Keratinocyte (primary cell): ENCODE results near the gene RAMACL. TPM values are rescaled to one million over a fixed set of nuclear protein-coding genes. Genes with fewer than 3 reads are reported as not detected.

Source experiments
- DNase-seq: peaks from one replicate; pipeline ENCODE4 v3.0.0-alpha.2; 2011; ENCODE audit warnings: low read depth, missing footprints, low spot score
- FAIRE-seq: peaks from 2 replicates; lab custom pipeline; 2011; peaks lifted over from hg19 to GRCh38; lab: Jason Lieb, UNC
- H2AFZ ChIP-seq: 2 replicates; pipeline ENCODE4 v1.6.0; 2012; ENCODE audit warnings: low read length, control low read depth, inconsistent platforms; ENCODE audit not compliant: control insufficient read depth
- H3K27ac ChIP-seq: 2 replicates; pipeline ENCODE4 v1.5.1; 2011; ENCODE audit warnings: low read length; ENCODE audit not compliant: control insufficient read depth, insufficient read depth
- H3K27me3 ChIP-seq: 3 replicates; pipeline ENCODE4 v1.6.0; 2011; ENCODE audit warnings: low read length; ENCODE audit not compliant: control insufficient read depth, insufficient read depth; ENCODE audit errors: extremely low read depth
- H3K36me3 ChIP-seq, 2 experiments: 2 replicates in 1 of 2; 3 replicates in 1 of 2; pipeline ENCODE4 v1.5.1; 2011; ENCODE audit warnings: low read length in 2 of 2, mild to moderate bottlenecking in 1 of 2; ENCODE audit not compliant: control insufficient read depth in 2 of 2, insufficient read depth in 2 of 2; ENCODE audit errors: extremely low read depth in 1 of 2
- H3K4me1 ChIP-seq: 3 replicates; pipeline ENCODE4 v1.5.1; 2011; ENCODE audit warnings: low read length; ENCODE audit not compliant: control insufficient read depth, insufficient read depth; ENCODE audit errors: extremely low read depth
- H3K4me2 ChIP-seq: 3 replicates; pipeline ENCODE4 v1.6.0; 2011; ENCODE audit warnings: low read depth, low read length; ENCODE audit not compliant: control insufficient read depth, insufficient read depth; ENCODE audit errors: extremely low read depth
- H3K4me3 ChIP-seq, 3 experiments: fragments of 200-600 bp in 1 of 3; sonication (generic) in 1 of 3; 2 replicates in 2 of 3; 3 replicates in 1 of 3; pipeline ENCODE4 v1.5.1; 2011 to 2016; ENCODE audit warnings: low read length in 3 of 3, mild to moderate bottlenecking in 3 of 3, control low read depth in 2 of 3, inconsistent platforms in 1 of 3, low read depth in 1 of 3, mixed read lengths in 1 of 3, mixed run types in 1 of 3, moderate library complexity in 1 of 3; ENCODE audit not compliant: control insufficient read depth in 2 of 3, insufficient read depth in 2 of 3; ENCODE audit errors: extremely low read depth in 1 of 3
- H3K79me2 ChIP-seq: 2 replicates; pipeline ENCODE4 v1.6.0; 2012; ENCODE audit warnings: low read length; ENCODE audit not compliant: control insufficient read depth, insufficient read depth
- H3K9ac ChIP-seq: 3 replicates; pipeline ENCODE4 v1.6.0; 2011; ENCODE audit warnings: low read length; ENCODE audit not compliant: control insufficient read depth, insufficient read depth; ENCODE audit errors: extremely low read depth
- H3K9me1 ChIP-seq: 3 replicates; pipeline ENCODE4 v1.6.0; 2011; ENCODE audit warnings: low read length; ENCODE audit not compliant: control insufficient read depth, insufficient read depth; ENCODE audit errors: extremely low read depth
- H3K9me3 ChIP-seq: 2 replicates; pipeline ENCODE4 v1.5.1; 2012; ENCODE audit warnings: low read depth, low read length; ENCODE audit not compliant: control insufficient read depth
- H4K20me1 ChIP-seq: 3 replicates; pipeline ENCODE4 v1.6.0; 2011; ENCODE audit warnings: low read length; ENCODE audit not compliant: control insufficient read depth, insufficient read depth; ENCODE audit errors: extremely low read depth
- CTCF ChIP-seq, 3 experiments: IDR thresholded peaks in 1 of 3; conservative IDR thresholded peaks in 1 of 3; optimal IDR thresholded peaks in 1 of 3; 2 replicates in 2 of 3; 3 replicates in 1 of 3; pipeline versions ENCODE3 to v1.5.1; 2011; ENCODE audit warnings: low read length in 3 of 3, mild to moderate bottlenecking in 3 of 3, moderate library complexity in 2 of 3, control low read depth in 1 of 3, inconsistent platforms in 1 of 3; ENCODE audit not compliant: insufficient read depth in 2 of 3; ENCODE audit errors: extremely low read depth in 1 of 3
- EZH2 ChIP-seq: IDR thresholded peaks from one replicate; pipeline ENCODE4 v1.6.1; 2012; ENCODE audit warnings: inconsistent platforms, mild to moderate bottlenecking, low read length, moderate library complexity
- dilution Hi-C: fragments of 300-500 bp; cut with MboI; formaldehyde crosslinking; loops from one replicate; pipeline ENCODE4 v1.7.0; 2020; ENCODE audit warnings: low sequenced_read_pairs; ENCODE audit not compliant: extremely low pct_ligation_motif_present
- polyA plus RNA-seq, 5 experiments: library from polyadenylated mRNA; depleted of rRNA in 3 of 5; stranded (reverse) in 3 of 5; stranded (forward) in 1 of 5; unstranded in 1 of 5; fragments of >200 nt; gene quantifications; 1 replicate in 1 of 5; 2 replicates in 3 of 5; 3 replicates in 1 of 5; pipeline versions ENCODE4 v1.2.1 to v1.2.3, GENCODE V29; 2011 to 2012; ENCODE audit warnings: missing spikeins in 2 of 5, low read depth in 1 of 5, low replicate concordance in 1 of 5

The RAMACL gene
- polyA plus RNA-seq, 1 donor (not counting 4 experiments of a cell fraction or from before 2014, with no cell fraction given) = 5.3 TPM

- H3K4me1 ChIP-seq = peaks cover 39% of the 10 kb centered on the region
These were observed 30.1 kb downstream of the RAMACL start for GRCh38 chr6:166556336-166556735.

GRCh38 chr6:166555086-166555485 is 31.4 kb downstream of the RAMACL start:
- dilution Hi-C loops = no loop called here
- Histone ChIP-seq H3K27ac (no peak overlapping the region), H3K4me3 (no peak overlapping the region), H2AFZ (no peak overlapping the region), H3K79me2 (no peaks in the 10 kb centered on the region), H3K9me3 (no peaks in the 10 kb centered on the region), H4K20me1 (no peaks in the 10 kb centered on the region), H3K9me1 (no peaks in the 10 kb centered on the region), H3K27me3 (no peaks in the 10 kb centered on the region), H3K36me3 (no peaks in the 10 kb centered on the region), H3K4me1 (peaks cover 39% of the 10 kb centered on the region), H3K9ac (no peak overlapping the region), H3K4me2 (no peak overlapping the region)
- TF ChIP-seq CTCF (optimal IDR thresholded peaks at IDR 0.05 in 1 of 3, IDR thresholded peaks at IDR 0.05 in 1 of 3, conservative IDR thresholded peaks at IDR 0.05 in 1 of 3; ENCODE audit: extremely low read depth in 1 of 3, insufficient read depth in 2 of 3, low read length in 3 of 3) (no peak), EZH2 (no peak)
- no peak for DNase-seq
- FAIRE-seq = no peak

More at GRCh38 chr6:166556336-166556735, 30.1 kb downstream of the RAMACL start:
- Histone ChIP-seq H3K9ac (peak overlapping the region; percentile 78), H3K4me2 (peak overlapping the region; percentile 59), H3K79me2 (no peaks in the 10 kb centered on the region), H3K4me3 (no peak overlapping the region), H3K9me1 (no peaks in the 10 kb centered on the region), H3K36me3 (no peaks in the 10 kb centered on the region), H4K20me1 (no peaks in the 10 kb centered on the region), H2AFZ (no peak overlapping the region), H3K27ac (peak overlapping the region; percentile 83), H3K27me3 (no peaks in the 10 kb centered on the region), H3K9me3 (no peaks in the 10 kb centered on the region)
- no peak for DNase-seq
- TF ChIP-seq EZH2 = no peak
- no peak for TF ChIP-seq CTCF (optimal IDR thresholded peaks at IDR 0.05 in 1 of 3, IDR thresholded peaks at IDR 0.05 in 1 of 3, conservative IDR thresholded peaks at IDR 0.05 in 1 of 3; ENCODE audit: extremely low read depth in 1 of 3, insufficient read depth in 2 of 3, low read length in 3 of 3)
- FAIRE-seq = no peak
- dilution Hi-C loops = no loop called here
